NCI-H1105 (cell line): Measurements from ENCODE around the gene HIGD1C.
"Not testable (repeated sequence)": the region's sequence is repeated elsewhere in the genome, so short reads cannot be mapped to it uniquely, and the experiment has no call there.

Experiments used
- DNase-seq: peaks from one replicate; lab custom pipeline; 2025; lab: John Stamatoyannopoulos, UW

Gene HIGD1C

DNA sequence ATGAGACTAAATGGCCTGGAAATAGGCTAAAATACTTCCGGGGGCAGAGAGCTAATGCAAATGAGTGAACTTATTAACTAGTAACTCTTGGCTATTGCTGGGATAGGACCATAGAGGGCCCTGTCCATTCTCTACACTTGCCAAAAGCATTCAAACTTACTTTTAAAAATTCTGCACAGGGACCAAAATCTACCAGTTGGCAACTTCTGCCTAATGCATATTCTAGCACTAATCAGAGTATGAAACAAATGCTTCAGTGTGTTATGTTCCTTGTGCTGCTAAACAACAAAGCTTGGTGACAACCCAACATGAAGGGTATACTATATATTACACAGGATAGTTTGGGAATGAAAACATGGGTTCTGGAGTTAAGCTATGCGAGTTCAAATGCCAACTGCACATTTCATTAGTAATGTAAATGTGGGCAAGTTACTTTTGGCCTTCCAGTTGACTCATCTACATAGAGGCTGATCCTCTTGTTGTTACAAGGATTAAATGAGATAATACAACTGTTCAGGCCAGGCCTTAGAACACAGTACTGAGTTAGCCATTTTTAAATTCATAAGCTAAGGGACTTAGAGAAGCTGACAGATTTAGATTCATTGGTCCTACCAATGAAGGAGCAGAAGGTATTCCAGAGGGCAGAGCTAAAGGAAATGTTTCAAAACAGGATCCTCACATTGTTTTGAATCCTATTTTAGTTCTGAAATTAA lies 32.4 kb downstream of the HIGD1C start:
- DNase-seq = no peak

DNA sequence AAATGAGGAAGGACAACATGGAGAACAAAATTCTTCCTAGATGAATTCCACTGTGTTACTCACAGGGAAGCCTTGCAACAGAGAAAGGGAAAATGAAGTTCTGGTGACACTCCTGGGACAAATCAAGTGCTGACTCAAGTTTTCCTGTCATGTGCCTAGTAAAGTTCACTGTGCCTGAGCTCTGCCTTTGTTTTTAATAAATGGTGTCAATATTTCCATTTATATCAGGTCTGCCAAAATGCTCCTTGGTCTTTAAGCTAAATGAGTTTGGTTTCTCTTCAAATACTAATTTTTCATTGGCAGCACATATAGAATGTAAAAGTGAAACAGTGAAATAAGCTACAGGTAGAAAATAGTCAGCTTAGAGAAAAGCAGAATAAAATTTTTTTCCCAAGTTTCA lies 33.0 kb downstream of the HIGD1C start:
- DNase-seq = no peak

DNA sequence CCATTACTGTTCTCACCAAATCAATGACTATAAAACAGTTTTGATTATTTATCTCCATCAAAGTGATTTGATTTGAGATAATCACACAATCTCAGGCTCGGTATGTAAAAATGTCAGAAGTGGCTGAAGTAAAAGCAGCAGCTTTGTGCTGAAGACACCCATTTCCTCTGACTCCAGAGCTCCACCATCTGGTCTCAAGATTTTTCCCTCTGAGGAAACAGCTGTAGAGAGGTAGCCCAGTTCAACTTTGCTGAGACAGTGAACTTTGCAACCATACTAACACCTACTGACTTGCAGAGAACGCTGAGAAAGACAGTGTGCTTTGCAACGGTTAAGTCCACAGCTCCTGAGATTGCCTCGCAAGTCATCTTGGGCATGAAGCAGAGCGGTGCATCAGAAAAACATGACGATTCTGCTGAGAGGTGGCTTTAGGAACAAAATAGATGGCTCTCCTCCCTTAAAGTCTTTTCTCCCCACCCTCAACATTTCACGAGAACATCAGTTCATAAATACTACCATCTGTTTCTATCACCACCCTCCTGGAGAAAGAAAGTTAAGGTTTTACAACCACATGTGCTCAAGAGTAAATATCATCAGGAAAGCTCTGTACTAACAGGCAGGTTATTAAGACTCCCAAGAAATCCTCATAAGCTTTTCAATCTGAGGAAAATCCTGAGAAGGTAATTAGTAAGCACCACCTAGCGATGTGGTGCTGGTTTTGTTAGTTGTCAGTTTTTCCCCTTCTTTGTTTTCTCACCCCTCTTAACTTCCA lies 34.8 kb downstream of the HIGD1C start:
- DNase-seq = no peak

DNA sequence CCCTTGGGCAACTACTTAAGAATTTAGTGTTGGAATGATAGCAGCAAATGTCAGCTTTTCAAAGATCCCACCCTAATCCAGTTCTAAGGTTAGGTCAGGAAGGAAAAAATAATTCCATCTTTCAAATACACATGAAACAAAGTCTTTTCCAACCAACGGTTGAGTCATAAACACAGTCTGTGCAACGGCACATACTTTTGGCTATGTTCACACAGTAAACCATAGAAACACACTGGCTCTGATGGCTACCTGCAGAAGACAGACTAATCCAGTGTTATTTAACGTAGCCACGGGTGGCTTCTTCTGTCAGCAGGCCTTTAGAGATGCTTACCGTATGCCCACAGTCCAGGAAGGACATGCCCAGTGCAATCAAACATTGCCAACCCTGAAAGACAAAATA lies 35.7 kb downstream of the HIGD1C start:
- no peak for DNase-seq

DNA sequence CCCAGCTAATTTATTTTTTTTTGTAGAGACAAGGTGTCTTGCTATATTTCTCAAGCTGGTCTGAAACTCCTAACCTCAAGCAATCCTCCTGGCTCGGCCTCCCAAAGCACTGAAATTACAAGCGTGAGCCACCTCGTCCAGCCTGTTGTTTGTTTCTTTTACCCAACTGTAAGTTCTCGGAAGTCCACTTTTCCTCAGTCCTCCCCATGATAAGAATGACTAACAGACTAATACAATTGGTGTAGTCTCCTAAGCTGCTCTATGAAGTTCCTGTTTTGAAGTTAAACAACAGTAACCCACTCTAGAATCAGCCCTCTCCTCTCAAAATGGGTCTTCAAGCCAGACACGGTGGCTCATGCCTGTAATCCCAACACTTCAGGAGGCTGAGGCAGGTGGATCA lies 36.5 kb downstream of the HIGD1C start:
- no peak for DNase-seq

DNA sequence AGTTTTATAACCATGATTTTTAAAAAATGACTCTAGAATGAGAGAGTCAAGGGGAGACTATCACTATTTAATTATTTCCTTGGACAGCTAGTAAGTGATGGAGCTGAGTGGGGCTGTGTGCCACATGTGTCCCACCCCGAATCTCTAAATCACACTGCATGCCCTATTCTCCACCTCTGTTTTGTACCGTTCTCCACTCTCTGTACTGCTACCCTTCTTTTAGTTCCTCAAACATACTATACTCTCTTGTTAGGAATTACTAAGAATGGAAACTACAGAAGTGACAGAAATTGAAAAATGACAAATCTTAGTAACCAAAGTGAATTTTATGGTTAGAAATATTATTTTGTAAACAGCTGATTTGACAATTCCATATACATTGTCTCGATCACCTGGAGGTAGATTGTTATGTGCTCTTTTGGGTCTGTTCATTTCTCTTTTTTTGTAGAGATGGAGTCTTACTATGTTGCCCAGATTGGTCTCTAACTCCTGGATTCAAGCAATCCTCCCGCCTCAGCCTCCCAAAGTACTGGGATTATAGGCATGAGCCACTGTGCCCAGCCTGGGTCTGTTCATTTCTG lies 37.9 kb downstream of the HIGD1C start:
- DNase-seq = no peak

DNA sequence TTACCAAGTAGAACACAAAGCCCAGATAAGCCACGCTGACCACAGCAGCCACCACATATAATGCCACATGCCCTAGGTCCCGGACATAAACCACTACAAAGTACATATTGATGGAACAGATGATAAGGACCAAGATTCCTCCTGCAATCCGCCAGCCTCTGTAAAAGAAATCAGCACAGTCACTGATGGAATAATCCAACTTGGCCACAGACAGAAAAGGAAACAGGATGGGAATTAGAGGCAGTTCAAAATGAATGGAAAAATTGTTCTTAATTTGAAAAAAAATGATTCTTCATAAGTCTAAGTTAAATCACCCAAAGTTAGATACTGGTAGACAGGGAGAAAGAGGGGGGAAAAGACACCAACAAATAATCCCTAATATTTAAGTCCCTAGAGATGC lies 38.4 kb downstream of the HIGD1C start:
- no peak for DNase-seq

DNA sequence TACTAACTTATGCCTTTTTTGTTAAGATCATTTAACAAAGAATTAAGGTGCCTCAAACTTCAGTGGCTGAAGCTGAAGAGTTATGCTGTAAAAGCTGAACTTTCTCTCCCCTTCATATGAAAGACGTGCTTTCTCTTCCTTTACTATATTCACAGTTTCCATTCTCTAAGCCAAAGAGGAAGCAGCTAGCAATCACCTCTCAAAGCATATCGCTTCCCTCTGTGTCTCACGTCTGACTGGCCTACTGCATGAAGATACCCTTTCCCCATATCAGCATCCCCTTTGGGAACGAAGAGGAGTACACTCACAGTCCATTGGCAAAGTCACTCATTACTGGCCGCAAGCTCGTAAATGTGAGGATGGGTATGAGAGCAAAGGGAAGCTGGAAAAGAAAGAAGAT lies 38.9 kb downstream of the HIGD1C start:
- no peak for DNase-seq

DNA sequence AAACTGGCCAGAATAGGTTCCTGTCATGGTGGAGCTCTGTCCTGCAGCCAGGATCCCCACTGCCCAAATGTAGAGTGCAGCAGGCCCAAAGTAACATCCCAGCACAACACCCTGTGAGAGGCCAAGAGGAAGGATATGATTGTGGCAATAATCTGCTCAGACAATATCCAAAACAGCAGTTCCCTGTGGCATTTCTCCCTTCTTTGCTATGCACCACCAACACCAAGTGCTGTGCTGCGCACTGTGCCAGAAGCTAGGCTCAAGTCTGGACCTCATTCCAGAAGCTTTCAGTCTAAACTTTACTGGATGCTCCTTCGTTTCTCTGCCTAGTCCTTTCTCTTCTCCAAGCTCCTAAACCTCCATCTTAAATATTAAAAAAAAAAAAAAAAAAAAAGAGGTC lies 40.5 kb downstream of the HIGD1C start:
- DNase-seq = no peak

DNA sequence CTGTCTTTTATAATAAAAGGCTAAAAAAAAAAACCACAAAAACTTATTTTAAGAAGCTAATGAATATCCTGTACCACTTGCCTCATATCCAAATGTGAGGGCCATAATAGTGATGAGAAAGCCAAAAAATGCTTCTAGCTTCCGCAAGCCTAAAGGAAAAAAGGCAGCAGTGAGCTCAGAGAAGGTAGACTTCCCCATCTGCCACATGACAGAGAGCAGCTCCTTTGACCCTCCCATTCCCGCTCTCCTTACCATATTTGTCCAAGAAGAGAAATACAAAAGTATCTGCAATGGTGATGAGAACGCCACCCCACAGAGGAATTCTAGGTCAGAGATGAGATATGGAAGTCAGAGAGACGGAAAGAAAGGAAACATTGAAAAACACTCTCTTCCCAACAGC lies 46.7 kb downstream of the HIGD1C start:
- no peak for DNase-seq

DNA sequence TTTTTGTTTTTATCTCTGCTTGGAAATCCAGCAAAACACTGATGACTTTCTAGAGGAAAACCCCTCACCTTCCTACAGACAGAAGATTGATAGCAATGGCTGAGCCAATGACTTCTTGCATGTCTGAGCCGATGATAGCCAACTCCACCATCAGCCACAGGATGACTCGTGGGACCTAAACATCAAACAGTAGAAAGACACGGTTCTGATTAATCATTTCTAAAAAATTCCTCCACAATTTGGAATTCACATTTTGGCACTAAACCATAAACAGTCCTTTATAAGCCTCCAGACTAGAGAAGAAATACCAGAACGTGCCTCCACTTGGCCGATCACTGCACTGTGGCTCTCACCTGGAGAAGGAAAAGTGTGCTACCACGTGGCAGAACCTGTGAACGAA lies 47.9 kb downstream of the HIGD1C start:
- no peak for DNase-seq

DNA sequence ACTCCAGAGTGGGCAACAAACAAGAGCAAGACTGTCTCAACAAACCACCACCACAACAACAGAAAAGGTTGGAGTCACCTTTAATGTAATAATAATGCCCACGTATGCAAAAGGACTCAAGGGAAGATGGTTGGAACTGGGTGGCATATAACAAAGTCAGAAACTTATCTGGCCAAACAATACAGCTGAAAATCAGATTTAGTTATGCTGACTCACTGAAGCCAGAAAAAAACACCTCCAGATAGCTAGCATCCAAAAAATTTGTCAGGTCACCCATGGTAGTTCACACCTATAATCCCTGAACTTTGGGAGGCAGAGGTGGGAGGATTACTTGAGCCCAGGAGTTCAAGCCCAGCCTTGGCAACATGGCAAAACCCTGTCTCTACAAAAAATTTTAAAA lies 49.5 kb downstream of the HIGD1C start:
- no peak for DNase-seq

DNA sequence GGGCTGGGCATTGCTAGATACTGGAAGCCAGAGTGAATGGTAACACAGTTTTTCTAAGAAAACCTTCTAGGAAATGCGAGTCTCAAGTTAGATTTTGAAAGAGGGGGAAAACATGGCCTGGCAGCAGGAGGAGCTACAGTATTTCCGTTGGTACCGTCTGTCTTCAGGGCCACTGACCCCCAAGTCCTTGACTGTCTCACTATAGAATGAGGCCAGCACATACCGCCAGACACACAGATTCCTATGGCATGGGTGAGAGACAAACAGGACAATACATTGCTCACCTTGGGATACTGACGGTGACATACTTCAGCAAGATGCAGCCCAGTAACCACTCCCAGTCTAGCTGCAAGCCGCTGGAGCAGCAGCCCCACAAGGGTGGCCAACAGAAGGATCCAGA lies 52.2 kb downstream of the HIGD1C start:
- no peak for DNase-seq

DNA sequence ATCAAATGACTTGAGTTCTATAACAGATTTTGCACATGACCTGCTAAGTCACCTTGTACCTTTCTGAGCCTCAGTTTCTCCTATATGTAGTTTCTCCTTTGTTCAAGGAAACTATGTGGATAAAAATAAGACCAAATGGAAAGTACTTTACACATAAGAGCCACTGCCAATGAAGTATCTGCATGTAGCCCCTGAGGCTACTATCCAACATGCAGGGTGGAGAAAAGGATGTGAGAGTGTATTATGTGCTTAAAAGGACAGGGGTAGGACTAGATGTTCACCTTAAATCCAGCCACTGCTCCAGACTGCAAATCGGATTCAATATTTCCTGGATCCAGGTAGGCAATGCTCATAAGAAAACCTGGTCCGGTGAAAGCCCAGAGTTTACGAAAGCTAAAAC lies 52.7 kb downstream of the HIGD1C start:
- no peak for DNase-seq

DNA sequence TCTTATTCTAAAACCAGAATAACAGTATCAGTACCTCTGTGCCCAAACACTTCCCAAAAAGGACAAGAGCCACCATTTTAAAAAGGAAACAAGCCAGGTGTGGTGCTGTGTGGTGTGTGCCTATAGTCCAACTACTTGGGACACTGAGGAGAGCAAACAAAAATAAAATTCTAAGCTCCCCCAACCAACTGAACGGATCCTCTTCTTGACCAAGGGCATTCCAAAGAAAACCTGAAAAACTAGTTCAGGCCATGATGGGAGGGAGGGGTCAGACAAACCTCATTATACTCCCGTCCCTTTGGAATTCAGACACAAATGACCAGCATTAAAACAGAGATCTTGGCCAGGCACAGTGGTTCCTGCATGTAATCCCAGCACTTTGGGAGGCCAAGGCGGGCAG lies 53.3 kb downstream of the HIGD1C start:
- DNase-seq = no peak

DNA sequence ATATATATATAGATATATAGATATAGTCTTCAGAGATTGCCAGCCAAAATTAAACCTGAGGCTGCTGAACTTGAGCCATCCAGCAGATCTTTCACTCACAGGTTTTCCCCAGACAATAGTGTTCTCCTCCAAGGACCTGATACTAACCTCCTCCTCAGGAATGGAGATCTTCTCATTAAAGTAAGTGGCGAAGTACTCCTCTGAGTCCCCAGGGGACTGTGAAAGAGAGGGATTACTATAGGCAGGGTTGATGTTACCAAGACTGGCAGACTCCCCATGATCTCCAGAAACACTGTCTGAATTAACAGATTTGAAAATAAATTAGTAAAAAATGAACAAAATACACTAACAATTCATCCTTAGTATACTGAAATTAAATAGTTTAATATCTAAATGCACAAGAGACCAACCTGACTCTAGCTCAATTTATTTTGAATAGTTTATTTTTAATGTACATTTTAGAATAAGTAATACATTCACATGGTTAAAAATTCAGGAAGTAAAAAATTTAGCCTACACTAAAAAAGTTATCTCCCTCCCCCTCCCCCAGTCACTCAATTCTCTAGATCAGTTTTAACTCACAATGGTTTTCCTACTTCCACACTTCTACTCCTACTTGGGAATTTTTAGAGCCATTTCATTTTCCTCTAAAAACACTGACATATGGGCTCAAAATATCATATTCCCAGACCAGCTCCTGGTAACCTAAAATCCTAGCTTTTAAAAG lies 56.1 kb downstream of the HIGD1C start:
- DNase-seq = no peak

DNA sequence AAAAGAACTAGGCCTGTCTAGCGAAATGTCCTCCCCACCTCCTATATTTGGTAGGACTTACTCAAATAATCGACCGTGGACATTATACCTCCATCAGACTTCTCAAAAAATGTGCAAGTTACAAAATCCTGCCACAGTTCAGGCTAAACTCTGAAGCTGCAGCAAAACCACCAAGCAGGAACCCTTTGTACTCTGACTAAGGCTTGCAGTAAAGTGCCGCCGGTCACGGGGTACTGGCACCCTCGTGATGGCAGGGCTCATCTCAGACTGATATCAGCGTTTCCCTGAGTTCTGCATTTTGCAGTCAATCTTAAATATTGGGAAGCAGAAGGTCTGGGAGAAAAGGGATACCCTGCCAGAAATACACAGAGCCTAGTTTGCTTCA lies 56.7 kb downstream of the HIGD1C start:
- DNase-seq = no peak

DNA sequence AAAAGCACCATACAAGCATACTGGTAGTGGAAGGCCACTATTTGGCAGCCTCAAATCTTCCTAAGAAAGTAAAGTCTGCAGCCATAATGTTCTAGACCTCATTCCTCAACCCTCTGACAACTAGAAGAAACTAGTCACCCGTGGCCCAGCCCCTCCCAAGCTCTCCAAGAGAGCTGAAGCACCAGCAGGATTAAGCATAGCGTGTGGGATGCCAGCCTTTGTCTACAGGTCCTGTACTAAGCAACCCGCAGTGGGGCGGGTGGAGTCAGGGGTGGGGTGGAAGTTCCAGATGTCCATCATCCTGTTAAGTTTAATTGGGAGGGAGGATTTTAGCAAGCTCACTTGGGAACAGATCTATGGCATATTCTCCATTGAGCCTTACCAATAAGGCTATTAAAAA lies 59.6 kb downstream of the HIGD1C start:
- DNase-seq = no peak

DNA sequence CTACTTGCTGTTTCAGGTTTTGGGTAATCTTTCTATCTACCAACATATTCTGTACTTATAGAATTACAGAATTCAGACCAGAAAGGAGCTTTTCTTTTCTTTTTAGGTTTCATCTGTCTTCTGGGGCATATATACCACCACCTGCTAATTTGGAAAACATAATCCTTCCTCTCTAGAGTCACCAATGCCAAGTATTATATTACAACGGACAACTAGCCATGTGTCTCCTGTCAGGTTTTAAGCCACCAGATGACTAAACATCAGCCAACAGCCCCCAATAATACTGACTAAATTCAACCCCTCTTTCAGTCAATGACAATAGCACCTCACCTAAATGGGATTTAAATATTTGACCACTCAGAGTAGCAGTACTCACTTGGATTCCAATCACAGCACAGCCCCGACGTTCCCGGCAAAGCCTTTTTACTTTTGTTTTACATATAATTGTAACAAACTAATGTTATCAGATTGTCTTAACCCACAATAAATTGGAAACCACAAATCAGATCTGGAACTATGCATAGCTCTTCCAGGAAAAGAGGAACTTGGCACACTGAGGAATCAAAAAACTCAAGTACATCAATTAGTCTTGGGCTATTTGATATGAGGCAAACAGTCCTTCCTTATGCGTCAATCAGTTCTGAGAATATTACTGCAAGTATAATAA lies 60.4 kb downstream of the HIGD1C start:
- no peak for DNase-seq

DNA sequence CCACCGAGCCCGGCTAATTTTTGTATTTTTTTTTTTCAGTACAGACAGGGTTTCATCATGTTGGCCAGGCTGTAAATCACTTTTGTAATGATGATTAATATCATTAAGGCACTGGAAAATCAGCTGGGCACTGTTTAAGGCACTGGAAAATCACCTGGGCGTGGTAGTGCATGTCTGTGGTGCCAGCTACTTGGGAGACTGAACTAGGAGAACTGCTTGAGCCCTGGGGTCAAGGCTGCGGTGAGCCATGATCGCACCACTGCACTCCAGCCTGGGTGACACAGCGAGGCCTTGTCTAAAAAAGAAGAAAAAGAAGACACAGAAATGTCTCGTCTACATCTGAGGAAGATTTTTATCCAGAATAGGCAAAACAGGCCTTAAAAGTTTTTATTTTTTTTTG lies 61.1 kb downstream of the HIGD1C start:
- no peak for DNase-seq

DNA sequence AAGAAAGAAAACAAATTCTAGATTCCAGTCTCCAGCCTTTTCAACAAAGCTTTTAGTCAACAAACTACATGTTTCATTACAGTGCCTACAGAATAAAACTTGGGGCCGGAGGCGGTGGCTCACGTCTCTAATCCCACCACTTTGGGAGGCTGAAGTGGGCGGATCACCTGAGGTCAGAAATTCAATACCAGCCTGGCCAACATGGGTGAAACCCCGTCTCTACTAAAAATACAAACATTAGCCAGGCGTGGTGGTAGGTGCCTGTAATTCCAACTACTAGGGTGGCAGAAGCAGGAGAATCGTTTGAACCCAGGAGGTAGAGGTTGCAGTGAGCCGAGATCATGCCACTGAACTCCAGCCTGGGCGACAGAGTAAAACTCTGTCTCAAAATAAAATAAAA lies 62.1 kb downstream of the HIGD1C start:
- not testable (repeated sequence) for DNase-seq

DNA sequence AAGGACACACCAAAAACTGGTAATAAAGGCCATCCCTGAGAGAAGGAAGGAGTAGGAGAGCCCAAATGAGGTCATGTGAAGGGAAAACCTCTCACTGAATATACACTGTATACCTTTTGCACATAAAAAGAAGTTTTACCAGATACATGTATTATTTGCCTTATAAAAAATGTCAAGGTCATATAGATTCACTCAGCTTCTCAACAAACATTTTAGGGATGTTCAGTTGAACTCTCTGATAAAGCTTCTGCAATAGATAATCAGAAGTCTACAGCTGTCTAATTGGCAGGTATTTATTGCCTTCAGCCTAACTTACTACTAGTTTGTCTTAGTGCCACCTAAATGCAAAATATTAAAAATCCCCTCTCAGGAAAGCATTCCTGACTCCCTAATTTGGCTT lies 65.1 kb downstream of the HIGD1C start:
- no peak for DNase-seq
